Measurements from ENCODE around the gene CCDC117.

- TF ChIP-seq, protein P1, sequence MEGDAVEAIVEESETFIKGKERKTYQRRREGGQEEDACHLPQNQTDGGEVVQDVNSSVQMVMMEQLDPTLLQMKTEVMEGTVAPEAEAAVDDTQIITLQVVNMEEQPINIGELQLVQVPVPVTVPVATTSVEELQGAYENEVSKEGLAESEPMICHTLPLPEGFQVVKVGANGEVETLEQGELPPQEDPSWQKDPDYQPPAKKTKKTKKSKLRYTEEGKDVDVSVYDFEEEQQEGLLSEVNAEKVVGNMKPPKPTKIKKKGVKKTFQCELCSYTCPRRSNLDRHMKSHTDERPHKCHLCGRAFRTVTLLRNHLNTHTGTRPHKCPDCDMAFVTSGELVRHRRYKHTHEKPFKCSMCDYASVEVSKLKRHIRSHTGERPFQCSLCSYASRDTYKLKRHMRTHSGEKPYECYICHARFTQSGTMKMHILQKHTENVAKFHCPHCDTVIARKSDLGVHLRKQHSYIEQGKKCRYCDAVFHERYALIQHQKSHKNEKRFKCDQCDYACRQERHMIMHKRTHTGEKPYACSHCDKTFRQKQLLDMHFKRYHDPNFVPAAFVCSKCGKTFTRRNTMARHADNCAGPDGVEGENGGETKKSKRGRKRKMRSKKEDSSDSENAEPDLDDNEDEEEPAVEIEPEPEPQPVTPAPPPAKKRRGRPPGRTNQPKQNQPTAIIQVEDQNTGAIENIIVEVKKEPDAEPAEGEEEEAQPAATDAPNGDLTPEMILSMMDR (conservative IDR thresholded peaks at IDR 0.05 in 1 of 2, IDR thresholded peaks at IDR 0.05 in 1 of 2; ENCODE audit: low read depth in 1 of 2, low read length in 2 of 2): no peak
- TF ChIP-seq EZH2 (IDR thresholded peaks at IDR 0.05; ENCODE audit: low read length, missing control alignments): no peak
Observed at GRCh38 chr22:28771195-28771791, 1.2 kb upstream of the CCDC117 start.
